HG03039 (cell line): ENCODE measurements around the gene VSTM5.
"Not testable (repeated sequence)": the region's sequence is repeated elsewhere in the genome, so short reads cannot be mapped to it uniquely, and the experiment has no call there.

Source experiments
- ATAC-seq: cut with Tn5 transposase; IDR thresholded peaks from one replicate; pipeline ENCODE4 v1.9.1; 2021; ENCODE audit warnings: mild to moderate bottlenecking, moderate library complexity; ENCODE audit not compliant: unreplicated experiment

VSTM5 gene, protein sequence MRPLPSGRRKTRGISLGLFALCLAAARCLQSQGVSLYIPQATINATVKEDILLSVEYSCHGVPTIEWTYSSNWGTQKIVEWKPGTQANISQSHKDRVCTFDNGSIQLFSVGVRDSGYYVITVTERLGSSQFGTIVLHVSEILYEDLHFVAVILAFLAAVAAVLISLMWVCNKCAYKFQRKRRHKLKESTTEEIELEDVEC

DNA sequence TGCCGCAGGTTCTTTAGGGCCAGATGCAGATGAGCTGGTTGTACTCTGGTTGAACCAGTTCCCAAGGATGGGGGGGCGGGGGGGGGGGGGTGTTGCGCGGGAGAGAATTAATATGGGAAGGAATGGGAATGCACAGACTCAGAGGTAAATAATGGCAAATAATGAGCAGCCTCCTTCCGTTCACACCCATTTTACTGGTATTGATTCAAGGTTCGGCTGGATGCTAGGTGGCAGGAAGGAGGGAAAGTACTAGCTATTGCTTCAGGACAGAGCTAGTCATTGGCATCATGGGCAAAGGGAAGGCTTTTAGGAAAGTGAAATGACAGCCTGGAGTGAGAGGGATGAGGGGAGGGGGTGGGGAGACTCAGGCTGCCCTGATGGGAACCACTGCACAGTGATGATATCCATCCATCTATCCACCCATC, at the start of gene VSTM5:
Gene VSTM5 (minus strand): TSS at position 25 of the 425 bp plus-strand sequence. CDS start 116 bp downstream, outside the sequence.
- ATAC-seq = no peak

DNA sequence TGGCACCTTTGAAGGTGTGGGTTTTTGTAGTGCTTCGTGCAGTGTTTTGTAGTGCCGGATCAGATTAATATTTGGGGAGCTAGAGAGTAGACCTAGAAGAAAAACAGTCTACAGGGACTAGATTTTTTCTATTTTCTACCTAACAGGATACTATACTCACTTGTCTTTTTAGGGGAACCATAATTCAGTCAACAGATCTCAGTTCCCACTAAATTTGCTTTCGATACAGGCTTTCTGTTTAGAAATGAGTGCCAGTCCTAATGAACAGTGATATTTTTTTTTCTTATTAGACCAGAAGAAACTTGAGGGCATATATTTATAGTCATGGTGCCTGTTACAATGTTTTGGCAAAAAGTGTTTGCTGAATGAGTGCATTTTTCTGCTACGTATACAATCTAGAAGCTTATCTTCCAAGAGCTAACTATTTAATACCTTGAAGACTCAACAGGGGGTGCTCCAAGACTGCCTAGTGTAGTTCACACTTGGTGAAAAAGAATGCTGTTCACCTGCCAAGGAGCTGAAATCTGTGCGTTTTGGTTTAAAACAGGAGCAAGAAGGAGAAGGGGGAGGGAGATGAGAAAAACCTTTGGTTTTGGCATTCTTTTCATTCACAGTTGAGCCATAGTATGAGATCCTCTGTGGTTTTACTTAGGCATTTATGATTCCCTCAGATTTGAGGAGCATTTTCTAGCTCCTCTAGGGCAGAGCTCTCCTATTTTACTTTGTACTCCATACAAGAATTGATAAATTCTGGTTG, 44.9 kb upstream of the VSTM5 start:
- ATAC-seq = no peak

DNA sequence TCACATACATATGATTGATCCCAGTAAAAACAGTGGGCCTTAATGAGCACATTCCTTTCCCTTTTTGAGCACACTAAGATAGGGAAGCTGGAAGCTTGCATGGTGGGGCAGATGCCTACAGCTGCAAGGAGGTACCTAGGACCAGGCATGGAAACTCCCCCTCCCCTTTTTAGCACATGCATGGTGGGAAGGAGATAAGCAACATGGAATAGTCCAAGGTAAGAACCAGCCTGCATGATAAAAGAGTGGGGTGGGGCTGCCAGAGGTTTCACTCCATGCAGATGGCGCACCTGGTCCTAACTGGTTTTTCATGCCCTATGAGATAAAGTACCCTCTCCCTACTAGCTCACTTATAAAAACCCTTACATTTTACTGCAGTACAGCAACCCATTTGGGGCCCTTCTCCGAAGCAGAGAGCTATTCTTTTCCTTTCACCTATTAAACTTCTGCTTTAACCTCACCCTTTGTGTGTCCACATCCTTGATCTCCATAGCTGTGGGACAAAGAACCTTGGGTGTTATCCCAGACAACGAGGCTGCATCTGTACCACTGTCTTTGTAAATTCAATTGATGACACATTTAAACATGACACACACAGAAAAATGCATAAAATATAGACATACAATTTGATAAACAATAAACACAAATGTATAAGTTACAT, 40.1 kb upstream of the VSTM5 start:
- no peak for ATAC-seq

DNA sequence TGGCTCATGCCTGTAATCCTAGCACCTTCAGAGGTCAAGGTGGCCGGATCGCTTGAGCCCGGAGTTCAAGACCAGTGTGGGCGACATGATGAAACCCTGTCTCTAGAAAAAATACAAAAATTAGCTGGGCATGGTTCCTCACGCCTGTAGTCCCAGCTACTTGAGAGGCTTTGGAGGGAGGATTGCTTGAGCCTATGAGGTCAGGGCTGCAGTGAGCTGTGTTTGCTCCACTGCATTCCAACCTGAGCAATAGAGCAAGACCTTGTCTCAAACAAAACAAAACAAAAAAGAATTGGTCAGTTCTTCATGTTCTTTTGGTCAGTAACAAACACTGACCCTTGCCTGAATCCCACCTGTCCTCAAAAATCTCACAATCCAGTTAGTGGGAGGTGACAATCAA, 36.7 kb upstream of the VSTM5 start:
- ATAC-seq = no peak

DNA sequence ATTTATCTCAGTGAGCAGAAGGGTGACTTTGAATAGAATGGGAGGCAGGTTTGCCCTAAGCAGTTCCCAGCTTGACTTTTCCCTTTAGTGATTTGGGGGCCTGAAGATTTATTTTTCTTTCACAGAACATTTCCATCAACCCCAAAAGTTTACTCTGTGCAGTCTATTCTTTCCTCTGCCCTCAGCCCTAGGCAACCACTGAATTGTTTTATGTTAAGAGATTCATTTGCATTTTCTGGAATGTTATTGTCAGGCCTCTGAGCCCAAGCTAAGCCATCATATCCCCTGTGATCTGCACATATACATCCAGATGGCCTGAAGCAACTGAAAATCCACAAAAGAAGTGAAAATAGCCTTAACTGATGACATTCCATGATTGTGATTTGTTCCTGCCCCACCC, 28.7 kb upstream of the VSTM5 start:
- ATAC-seq = not testable (repeated sequence)

DNA sequence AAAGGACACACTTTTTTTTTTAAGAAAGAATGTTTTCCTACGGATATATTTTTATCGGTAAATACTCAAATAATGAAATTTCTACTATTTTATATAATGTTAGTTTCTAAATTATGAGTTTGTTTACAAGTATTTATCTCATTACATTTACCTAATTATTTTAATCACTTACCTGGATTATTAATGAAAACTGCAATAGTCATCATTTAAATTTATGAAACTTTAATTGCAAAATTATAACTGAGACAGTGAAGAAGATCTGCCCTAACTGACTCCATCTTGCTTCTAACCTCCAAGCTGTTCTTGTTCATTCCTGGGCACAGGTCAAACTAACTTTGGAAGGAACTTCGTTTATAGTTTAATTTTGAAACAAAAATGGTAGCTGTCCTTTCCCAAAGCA, 25.2 kb upstream of the VSTM5 start:
- no peak for ATAC-seq

DNA sequence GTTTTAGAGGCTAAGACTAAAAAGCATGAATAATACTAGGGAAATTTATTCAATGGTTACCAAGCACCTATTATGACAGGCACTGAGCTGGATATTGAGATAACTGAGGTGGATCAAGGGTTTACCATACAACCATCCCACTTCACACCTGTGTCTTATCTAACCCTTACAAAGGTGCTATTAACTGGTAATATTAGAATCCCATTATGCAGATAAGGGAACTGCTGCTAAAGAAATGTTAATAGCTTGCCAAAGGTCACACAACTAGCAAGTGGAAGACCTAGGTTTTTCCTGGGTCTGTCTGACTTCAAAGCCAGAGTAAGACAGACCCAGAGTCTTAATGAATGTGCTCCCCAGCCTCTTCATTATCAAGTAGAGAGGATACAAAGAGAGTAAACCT, 21.1 kb upstream of the VSTM5 start:
- no peak for ATAC-seq

DNA sequence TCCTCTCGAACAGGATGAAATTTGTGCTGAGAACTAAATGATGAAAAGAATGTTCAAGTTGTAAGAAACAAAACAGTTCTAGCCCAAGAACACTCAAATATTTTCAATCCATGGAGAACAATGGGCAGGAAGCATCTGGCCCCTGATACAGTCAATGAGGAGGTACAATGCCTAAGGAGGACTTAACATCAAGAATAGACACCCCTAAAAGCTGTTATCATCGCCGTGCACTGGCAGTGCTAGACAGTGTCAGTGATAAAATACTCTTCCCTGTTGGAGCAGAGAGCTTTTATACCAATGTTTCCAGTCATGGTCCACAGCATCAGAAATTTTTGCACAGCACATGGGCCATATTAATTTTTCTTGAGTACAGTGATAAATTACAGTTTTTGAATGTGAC, 20.2 kb upstream of the VSTM5 start:
- no peak for ATAC-seq

DNA sequence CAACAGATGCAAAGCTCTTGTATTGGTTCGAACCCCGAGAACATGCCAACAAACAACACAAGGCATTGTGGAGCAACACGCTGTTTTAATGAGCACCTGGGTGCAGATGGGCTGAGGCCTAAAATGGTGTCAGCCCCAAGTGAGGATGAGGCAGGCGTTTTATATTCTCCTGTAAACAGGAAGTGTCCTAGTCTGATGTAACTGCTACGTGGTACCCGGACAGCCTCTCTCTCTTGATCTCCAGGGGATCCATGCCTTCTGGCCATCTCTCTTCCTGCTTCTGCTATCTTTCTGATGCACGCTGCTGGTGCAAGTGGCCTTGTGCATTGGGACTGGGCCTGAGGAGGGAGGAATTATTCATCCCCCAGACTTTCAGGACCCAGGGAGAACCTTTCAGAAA, 19.4 kb upstream of the VSTM5 start:
- no peak for ATAC-seq

DNA sequence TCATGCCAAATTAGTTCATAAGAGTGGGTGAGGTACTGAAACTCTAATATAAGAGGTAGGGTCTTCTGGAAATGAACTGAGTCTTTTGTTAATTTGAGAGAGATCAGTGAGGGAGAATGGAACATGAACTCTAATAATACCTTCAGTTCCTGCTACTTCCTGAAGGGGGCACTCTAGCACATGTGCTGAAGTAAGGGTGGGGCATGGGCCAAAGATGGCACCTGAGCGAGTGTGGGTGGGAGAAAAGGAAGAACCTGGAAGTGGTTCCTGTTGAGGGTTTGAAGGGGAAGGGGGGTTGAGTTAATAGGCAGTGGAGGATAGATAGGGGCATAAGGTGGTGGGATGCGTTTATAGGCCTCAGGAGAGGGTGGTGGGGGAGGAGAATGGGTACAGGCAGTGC, 18.0 kb upstream of the VSTM5 start:
- ATAC-seq = not testable (repeated sequence)

DNA sequence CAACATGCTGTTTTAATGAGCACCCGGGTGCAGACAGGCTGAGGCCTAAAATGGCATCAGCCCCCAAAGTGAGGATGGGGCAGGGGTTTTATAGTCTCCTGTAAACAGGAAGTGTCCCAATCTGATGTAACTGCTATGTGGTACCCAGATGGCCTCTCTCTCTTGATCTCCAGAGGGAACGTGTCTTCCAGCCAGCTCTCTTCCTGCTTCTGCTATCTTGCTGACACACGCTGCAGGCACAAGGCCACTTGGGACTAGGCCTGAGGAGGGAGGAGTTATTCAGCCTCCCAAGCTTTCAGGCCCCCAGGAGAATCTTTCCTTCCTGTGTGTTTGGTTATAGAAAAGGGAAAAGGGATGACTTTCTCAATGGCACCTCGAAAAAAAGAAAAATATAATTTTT, 11.4 kb upstream of the VSTM5 start:
- ATAC-seq = no peak

DNA sequence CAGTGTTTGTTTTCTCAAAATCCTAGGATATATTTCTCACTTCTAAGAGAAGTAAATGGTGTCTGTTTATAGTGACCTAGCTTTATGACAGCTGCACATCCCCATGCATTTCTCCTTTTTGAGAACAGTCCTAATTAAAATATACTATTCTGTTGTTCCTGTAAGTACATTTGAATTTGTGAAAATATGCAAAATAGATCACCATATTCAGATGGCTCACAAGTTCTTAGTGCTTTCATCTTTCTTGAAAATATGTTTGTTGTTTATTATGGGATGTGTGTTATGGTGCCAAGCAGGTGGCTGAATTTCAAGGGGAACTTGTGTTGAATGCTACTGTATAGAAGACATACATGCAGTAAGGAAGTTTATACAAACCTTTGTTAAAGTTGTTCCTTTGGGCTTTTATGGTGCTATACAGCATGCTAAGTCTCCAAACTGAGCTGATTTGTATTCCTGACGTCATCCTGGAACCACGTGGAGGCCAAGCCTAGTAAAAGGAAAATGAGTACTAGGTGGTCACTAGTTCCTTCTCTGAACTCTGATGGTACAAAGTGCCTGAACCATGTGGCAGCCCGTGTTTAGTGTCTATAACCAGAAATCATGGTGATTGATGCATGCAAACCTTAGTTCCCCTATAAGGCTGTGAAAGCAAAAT, 7.8 kb upstream of the VSTM5 start:
- no peak for ATAC-seq

DNA sequence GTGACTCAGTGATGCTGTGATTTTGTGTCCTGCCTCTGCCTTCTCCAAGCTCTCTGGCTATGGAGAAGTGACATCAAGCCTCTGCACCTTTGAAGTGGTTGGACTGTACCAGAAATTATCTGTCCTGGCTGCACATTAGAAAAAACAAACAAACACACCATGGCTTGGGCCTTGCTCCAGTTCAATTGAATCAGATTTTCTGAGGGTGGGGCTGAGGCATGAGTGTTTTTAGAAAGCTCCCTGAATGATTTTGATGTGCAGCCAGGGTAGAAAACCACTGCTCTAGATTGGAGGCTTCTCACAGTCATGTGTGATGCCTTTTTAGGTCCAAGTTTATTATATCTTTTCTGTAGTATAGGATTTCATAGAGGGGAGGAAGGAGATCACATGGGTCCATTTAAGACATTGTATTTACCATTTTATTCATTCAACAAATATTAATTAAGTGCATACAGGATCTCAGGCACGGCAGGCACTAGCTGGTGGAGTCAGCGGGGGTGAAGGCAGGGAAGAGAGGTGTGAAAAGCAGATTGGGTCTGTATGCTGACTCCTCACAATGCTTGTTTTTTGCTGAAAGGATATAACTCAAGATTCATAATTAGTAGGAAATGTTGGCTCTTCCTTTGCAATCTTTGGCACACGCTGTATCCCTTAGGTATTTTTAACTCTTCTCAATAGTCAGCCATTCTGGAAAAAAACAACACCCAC, 7.1 kb upstream of the VSTM5 start:
- no peak for ATAC-seq

DNA sequence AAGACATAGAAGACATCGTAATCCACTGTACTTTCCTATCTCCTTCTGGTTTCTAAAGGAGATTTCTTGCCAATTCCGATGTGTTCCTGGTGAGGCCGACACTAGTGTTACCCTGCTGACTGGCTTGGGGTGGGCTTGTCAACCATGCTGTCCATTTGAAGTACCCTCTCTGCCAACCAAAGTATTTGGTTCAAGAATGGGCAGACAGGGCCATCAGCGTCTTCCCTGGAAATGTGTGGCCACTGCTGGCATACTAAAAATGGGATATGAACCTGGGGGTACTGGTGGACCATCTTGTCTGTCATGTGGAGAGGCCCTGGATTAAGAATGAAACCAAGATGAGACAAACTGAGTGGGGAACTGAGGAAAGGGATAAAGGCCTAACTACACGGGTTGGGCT, 1.8 kb upstream of the VSTM5 start:
- ATAC-seq = no peak

DNA sequence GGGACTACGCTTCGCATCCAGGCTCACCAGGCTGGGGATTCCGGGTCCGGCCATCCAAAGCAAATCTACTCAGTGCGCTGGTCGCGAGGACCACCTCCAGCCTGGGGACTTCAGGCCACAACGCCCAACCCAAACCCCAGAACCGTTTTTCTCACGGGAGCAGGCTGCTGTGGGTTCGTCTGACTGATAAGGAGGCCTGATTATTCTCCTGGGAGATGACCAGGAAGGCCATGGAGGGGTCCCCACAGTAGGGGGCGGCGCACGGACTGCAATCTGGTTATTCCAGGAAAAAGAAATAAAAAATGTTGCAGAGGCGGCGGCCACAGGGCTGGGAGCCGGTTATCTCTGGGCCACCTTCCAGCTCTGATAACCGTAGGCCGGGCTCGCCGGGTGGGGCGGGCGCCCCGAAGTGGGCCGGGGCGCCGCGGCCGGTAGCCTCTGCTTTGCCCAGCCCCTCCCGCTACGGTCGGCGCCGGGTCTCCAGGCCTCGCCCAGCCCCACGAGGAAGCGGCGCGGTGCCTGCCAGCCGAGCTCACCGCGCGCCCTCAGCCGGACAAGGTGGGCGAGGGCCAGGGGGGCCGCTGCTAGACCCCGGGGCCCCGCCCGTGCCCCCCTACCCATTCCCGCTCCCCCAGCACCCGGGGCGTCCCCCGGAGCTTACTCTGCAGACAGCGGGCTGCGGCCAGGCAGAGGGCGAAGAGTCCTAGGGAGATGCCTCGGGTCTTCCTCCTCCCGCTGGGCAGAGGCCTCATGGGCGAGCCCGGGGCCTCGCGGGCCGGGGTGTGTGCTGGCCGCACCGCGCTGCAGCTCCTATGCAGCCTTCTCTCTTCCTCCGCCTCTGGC, 446 bp downstream of the VSTM5 start:
- no peak for ATAC-seq

DNA sequence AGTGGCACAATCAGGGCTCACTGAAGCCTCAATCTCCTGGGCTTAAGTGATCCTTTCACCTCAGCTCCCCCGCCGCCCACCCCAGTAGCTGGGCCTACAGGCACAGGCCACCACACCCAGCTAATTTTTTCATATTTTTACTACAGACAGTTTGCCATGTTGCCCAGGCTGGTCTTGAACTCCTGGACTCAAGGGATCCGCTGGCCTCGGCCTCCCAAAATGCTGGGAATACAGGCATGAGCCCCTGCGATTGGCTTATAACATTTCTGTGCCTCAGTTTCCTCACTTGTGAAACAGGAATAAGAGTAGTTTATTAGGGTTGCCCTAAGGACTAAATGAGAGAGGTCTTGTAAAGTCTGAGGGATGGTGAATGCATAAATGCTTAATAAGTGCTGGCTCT, 1.2 kb downstream of the VSTM5 start:
- no peak for ATAC-seq

DNA sequence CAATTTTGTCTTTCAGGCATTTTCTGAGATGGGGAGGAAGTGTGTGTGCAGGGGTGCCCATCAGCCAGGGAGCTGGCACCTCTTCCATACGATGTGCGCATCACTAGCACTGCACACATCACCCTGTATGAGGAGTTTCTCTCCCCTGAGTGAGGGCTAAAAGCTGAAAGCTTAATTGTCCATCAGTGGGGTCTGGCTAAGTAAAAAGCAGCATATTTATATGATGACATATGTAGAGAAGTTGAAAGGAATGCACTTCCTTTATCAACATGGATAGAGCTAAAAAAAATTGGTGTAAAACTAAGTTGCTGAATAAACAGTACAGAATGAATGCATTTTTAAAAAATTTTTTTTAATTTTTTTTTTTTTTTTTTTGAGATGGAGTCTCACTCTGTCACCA, 4.0 kb downstream of the VSTM5 start:
- ATAC-seq = no peak

DNA sequence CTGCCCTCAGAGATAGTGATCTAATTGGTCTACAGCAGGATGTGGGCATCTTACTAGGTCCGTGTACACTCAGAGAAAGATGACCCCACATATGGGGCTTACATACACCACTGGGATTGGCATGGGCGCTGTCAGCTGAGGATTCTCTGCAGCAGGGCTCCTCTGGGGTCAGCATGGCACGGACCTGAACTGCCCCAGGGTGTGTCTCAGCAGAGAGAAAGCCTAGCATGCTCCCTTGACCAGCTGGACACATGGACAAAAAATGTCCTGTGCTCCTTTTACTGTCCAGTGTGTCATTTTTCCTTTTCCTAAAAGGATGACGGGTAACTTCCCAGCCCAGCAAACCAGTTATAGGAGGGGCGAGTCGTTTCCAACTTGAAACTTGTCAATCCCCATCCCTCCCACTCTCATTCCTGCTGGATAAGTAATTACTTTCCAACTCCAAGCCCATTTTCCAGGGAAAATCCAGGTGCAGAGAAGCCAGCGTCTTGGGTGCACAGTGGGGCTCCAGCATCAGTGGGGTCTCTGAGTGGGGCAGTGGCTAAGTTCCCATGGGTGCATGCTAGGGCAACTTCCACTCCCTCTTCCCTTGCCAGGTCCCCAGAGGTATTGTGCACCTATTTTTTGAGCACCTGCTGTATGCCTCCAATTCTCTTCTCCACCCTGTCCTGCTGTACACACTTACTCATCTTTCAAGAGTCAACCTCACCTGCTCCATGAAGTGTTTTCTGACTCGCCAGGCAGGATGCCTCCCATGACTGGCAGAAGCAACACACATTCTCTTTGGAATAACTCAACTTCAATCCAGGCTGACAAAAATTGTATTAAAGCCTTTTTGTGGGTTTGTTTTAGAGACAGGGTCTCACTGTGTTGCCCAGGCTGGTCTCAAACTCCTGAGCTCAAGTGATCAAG, 5.0 kb downstream of the VSTM5 start:
- ATAC-seq = no peak

DNA sequence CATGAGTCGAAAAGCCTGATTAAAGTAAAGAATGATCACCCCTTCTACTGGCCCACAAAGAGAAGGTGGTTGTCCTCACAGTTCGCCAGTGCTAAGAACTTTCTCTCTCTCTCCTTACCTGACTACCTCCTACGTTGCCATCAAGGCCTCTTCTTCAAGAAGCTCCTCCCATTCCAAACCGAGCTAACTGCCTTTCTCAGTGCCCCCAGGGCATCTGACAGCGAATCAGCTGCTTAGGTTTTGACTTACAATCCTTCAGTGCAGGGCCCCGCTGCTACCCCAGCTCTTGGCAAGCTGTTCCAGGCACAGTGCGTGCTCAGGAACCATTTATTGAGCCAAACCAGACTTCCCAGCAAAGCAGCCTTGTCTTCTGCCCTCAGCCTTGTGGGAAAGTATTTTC, 5.8 kb downstream of the VSTM5 start:
- no peak for ATAC-seq
